Measurements from ENCODE around the gene PLA2G5.

DNA sequence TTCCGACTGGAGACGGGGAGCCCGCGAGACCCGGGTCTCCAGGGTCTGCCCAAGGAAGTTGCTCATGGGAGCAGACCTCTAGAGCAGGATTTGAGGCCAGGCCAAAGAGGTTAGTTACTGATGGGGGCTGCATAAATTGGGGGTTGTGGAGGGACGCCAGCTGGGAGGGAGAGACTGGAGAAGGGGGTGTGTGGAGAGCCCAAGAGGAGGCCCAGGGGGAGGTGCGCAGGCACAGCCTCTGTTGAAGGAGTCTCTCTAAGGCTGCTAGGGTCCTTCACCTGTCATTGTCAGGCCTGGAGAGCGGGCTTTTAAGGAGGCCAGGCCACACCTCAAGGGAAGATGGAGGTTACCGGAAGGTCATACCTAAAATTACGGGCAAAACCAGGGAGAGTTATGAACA, 363 bp downstream of the PLA2G5 start:
- TF ChIP-seq, protein P1, sequence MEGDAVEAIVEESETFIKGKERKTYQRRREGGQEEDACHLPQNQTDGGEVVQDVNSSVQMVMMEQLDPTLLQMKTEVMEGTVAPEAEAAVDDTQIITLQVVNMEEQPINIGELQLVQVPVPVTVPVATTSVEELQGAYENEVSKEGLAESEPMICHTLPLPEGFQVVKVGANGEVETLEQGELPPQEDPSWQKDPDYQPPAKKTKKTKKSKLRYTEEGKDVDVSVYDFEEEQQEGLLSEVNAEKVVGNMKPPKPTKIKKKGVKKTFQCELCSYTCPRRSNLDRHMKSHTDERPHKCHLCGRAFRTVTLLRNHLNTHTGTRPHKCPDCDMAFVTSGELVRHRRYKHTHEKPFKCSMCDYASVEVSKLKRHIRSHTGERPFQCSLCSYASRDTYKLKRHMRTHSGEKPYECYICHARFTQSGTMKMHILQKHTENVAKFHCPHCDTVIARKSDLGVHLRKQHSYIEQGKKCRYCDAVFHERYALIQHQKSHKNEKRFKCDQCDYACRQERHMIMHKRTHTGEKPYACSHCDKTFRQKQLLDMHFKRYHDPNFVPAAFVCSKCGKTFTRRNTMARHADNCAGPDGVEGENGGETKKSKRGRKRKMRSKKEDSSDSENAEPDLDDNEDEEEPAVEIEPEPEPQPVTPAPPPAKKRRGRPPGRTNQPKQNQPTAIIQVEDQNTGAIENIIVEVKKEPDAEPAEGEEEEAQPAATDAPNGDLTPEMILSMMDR (IDR thresholded peaks at IDR 0.05), result no peak
- TF ChIP-seq POLR2A (IDR thresholded peaks at IDR 0.05), result no peak
